NCI-H446 (cell line): ENCODE results near the gene HS1BP3.

Source experiments
- DNase-seq, 2 experiments: peaks; one replicate each; lab custom pipeline; 2025; lab: John Stamatoyannopoulos, UW

The HS1BP3 gene

DNA sequence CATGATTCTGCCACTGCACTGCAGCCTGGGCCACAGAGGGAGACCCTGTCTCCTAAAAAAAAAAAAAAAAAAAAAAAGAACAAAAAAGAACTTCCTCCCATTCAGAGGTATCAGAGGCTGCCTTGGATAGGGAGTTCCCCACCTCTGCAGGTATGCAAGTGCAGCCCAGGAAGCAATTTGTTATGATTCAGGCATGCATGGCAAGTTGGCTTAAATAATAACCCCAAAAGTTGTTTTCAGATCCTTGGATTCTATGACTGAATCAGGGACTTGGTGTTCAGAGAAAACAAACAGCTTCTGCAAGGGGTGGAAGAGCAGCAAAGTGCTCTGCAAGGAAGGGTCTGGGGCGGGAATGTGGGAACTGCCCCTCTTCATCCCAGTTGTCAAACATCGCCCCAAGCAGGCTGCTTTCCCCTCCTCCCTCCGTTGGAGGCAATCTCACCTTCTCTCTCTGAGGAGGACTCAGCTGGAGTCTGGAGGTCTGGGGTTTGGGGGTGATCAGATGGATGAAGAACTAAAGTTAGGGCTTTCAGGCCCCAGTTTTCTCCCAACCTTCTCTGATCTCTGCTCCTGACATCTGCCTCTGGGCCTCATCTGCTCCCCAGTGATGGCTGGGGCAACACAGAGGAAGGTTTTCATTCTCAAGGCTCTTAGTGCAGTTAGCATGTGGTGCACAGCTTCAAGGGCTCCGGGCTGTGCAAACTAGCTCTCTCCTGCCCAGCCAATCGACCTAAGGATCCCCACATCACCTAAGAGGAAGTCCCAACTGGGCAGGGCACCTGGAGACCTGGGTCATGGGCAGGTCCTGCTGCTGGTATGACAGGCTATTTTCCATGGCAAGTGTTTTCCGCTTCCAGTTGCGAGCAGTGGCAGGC is 12.5 kb upstream of the HS1BP3 start:
- DNase-seq = no peak

DNA sequence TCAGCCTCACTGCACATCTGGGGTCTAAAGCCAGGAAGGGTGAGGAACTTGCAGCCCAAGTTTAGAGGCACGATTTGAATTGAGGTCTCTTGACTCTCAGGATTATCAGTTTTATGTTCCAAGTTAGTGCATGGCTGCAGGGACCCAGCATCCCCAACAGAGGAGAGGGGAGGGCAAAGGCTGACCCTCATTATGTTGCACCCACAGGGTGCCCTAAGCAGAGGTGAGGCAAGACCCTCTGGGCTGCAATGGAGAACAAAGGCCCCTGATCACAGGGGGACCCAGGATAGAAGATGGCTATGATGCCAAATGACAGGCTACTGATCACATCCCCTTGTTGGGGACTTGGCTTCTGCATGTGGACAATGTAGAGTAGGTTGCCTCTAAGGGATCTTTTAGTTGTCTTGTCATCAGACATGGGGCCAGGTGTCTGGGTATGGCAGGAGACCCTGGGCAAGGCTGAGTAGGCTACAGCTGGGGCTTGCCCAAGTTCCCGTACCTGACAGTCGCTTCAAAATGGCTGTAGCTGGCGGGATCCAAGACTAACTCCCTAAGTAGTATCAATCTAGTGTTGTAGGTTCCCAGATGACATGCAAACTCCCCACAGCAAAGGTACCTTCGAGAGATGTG is 11.5 kb upstream of the HS1BP3 start:
- DNase-seq = no peak

DNA sequence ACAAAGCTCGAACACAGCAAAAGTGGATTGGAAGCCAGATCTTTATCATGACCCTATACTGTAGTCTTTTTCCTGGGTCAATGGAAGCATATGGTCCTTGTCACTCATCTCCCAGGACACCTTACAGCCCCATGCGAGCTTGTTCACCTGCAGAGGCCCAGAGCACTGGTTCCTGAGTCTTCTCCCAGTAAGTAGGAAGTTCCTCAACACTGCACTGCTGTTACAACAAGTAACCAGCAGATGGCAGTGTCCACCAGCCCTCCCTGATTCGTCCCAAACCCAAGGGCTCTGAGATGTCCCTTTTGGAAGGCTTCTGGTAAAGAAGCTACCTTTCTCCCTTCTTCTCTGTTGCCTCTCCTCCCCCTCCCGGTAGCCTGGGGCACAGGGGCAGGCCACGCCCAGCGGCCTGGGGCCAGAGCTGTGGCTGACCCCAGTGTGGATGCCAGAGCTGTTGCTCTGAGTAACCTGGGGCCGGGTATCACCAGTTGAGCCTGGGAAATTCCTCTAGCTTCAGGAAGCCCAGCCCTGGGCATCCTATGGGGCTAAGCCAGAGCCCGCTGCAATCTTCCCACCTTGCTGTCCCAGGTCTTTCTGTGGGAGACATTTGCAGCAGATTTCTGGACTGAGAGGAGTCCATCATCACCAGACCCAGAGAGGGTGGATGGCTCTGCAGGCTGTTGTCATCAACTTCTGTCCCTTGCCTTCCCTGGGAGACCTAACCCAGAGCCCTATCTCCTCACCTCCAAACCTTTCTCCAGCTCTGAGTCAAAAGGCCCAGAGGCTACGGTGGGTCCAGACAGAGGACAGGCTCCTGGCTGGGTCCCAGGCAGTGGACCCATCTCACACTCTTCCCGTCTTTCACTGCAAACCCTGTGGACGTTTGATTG is 10.8 kb upstream of the HS1BP3 start:
- DNase-seq = peak; percentile 74 to 77

DNA sequence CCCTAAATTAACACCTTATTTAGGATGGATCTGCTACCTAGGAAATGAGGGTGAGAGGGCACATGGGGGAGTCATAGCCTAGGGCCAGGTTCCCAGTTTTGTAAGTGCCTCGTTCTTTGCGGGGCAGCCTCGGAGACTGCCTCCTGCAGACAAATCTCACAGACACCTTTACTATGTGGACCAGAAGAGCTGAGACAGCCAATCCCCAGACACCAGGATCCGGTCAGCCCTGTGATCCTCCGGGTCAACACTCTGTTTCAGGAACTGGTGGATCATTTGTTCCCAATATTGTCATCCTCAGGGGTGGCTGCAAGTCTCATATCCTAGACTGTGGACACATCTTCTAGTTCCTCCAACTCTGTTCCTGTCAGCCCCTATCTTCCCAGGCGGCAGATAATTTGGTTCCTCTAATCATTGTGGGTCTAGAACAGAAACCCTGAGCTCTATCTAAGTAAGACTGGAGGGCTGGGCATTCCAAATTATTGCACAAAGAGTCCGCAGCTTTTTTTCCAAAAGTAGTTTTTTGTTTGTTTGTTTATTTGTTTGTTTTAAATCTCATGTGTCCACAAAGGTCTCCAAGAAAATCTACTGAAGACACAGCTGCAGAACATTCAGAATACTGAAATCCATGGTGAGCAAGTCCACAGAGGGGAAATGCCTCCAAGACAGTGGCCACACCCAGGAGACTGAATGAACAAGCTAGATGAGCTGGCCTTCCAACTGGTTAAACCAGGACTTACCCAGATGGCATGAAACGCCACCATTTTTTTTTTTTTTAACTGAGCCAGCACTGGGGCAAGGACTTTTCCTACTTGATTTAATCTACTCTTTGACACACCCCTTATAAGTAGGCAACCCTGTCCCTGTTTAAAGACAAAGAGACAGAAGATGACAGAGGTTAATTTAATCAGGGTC is 9.9 kb upstream of the HS1BP3 start:
- DNase-seq = no peak

DNA sequence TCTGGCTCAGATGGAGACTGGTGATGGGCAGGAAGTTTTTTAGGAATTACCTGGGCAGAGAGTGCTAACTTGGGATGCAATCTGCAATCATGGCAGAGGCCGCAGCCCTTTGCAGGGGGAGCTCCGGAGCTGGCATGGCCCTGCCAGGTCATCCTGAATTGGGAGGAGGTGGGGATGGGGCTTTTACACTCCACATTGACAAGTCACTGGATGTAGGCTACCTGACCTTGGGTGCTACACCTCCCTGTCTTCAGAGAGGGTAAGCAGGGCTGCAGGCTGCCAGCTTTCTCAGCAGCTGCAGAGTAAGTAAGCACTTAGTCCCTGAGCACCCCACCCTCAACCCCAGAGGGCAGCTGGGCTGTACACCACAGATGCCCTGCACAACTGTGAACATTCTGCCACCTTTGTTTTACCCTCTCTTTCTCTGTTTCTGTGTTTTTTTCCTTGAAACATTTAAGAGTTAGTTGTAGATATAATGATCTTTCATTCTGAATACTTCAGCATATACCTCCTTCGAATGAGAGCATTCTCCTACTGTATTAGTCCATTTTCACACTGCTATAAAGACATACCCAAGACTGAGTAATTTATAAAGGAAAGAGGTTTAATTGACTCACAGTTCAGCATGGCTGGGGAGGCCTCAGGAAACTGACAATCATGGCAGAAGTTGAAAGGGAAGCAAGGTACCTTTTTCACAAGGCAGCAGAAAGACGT is 6.8 kb upstream of the HS1BP3 start:
- DNase-seq = no peak

DNA sequence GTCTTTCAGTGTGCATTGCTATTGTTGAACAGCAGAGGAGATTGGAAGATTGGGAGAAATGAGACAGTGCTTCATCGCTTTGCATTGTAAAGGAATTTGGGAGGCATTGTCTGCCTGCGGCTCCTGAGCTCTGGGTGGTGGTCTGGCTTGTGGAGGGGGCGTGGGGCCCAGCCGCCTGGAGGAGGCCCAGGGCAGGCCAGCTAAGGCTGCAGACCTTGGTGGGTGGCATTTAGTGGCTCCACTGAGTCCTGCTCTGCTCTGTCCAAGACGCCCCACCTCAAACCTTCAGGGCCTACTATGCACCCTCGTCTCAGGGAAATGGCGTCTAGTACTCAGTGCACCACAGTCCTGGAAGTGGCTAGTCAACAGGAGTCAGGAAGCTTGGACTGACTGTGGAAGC is 5.7 kb upstream of the HS1BP3 start:
- no peak for DNase-seq

DNA sequence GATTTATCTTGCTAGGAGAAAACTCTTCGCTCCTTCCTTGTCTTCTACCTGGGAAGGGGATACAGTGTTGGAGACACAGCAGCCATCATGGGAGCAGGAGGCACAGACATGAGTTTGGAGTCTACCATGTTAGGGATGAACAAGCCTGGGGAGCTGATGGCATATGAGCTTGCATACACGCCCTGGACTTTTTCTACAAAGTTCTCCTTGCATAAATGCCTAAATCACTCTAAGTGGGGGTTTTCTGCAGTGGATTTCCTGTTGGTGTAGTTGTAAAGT is 3.6 kb upstream of the HS1BP3 start:
- no peak for DNase-seq

DNA sequence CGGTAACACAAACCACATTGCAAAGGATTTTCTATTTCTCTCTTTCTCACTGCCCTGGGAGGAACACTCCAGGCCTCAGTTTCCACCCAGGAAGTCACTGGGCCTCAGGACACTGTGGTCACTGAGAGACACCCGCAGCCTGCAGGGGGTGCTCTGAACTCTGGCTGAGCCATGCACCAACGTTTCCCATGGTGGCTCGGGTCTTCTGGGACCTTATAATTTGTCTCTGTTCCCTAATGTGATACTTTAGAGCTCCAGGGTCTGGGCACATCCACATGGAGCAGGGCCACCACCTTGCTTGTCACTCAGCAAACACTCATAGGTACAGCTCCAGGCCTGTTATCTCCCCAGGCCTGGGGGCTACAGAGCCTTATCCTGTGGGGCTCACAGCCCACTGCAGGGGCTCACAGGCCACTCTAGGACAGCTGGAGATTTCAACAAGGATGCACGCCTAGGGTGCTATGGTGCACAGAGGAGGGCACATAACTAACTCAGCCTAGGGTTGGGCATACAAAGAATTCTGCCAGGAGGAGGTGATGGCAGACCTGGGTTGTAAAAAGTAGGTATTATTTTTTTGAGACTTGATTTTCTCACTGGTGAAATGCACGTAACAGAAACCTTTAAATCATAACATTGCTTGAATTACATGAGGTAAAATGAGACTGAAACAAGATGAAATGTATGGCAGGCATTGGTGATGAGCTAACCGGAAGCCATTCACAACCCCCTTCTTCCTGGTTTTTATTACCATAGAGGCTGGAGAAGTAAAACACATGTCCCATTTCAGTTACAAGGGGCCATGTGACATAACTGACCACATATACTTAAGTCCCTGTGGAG is 3.0 kb upstream of the HS1BP3 start:
- DNase-seq = no peak

DNA sequence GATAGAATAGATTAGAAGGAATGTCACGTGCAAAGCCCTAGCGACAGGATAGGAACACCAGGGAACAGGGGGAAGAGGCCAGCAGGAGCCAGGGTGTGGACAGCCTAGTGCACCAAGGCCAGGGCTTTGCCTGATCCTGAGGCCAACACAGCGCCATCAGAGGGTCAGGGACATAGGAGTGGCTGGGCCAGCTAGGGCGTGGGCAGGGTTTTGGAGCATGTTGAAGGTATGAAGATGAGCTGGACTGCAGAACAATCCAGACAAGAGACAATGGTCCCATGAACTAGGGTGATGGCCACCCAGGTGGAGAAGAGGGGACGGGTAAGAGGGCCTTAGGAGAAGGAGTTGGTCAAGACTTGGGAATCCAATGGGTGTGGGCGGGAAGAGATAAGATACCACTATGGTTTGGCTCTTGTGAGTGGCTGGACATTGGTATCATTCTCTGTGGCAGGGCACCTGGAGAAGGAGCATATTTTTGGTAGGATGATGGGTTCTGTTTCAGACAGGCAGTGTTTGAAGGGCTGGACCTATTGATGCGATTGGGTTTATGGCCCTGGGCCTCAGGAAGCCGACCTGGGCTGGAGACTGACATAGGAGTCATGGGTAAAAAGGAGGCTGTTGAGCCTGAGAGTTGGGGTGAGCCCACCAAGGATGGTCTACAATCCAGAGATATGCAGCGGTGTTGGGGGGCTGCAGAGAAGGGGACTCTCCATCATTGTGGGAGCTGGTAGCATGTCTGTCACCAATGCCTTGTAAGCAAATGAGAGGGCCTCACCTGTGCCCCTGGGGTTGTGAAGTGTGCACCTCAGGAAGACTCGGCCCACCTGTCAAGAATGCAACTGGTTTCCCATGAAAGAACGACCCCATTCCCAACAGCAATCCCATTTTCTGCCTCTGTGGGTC is 2.0 kb upstream of the HS1BP3 start:
- no peak for DNase-seq

DNA sequence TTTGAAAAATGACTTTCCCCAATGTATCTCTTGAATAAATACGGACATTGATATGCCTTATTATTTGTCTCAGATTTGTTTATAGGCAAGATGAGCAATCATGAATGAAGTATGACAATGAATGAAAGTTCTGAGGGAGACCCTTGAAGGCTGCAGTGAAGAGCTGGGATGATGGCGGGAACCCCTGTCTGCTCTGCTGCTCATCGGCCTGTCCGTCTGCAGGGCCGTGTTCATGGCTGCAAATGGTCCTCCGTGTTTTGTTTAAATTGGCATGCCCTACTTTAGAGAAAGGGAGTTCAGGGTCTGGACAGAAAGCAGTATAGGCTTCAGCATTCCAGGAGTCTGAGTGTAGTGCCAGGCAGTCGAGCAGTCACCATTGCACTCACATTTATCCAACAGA is 1.2 kb upstream of the HS1BP3 start:
- no peak for DNase-seq

DNA sequence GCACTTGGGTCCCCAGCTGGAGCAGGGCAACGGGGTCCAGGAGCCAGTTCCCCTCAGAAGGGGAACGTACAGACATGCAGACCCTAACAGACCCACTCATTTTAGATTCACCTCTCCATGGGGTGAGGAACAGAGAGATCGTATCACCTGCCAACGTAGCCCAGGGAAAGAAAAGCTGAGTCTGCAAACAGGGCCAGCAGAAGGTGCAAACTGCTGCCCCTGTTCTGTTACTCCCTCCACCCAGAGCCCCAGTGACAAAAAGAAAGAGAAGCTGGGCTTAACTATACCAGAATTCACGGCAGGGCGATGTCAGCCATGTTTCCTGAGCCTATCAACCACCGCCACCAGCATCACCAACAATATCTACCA is 817 bp upstream of the HS1BP3 start:
- no peak for DNase-seq

DNA sequence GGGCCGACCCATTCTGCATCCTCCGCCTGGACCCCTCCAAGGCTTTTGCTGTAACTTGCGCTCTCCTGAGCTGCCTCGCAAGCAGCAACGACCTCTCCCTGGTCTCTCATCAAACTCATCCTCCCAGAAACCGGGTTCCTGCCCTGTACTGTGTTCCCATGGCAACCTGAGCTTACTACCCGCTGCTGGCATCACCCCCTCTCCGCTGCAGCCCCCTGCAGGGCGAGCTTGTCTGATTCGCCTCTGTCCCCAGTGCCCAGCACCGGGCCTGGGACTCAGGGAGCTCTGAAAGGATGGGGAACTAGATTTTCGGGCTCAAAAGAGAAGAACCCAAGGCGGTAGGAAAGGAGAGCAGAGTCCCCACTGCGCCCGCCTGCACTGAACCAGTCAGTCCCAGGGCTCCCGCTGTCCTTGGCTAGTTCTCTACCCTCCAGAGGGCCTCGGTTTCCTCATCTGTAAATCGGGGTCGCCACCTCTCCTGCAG is 463 bp downstream of the HS1BP3 start:
- peak; percentile 6 to 56 for DNase-seq

DNA sequence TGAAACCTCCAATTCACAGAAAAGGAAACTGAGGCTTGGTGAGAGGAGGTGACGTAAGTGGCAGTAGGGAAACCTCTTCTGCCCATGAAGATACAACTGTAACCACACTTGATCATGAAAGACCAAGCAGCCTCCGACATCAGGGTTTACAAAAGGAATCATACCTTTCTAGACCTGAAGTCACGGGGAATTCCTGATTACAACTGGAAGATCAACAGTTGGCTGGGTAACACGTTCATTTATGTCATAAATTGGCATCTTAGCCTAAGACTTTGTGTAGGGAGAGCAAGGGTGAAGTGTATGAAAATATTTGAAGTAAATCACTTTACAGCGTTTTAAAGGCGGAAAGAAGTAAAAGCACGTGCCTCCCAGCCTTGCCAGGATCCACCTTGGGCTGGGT is 922 bp downstream of the HS1BP3 start:
- peak in 1 of 2 experiments; percentile 15 for DNase-seq

DNA sequence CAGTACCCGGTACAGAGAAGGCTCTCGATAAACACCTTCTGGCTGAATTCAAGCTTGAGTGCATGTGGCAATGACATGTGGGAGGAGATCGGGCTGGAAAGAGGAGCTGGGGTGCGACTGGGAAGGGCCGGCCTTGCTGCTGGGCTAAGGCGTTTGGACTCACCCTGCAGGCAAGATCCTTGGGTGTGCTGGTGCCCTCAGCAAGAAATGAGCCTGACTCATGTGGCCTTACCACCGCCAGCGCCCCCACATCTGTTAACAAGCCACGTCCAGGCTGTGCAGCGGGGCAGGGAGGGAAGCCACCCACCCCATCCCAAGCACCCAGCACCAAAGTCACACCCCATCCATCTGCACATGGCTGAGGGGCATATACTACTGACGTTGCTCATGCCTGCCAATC is 1.3 kb downstream of the HS1BP3 start:
- no peak for DNase-seq

DNA sequence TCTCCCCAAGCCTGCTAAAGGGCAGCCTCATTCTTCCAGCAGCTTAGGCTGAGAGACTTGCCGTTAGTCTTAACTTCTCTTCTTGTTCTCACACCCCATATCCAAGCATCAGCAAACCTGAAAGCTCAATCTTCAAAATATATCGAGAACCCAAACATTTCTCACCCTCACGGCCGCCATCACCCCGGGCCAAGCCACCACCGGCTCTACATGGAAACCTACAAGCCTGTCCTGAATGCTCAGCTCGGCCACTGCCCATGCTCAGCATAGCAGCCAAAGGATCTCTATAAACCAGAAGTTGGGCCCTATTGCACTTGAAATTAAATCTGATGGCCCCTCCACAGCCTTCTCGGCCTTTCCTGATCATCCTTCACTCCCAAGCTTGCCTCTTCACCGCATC is 2.1 kb downstream of the HS1BP3 start:
- DNase-seq = no peak

DNA sequence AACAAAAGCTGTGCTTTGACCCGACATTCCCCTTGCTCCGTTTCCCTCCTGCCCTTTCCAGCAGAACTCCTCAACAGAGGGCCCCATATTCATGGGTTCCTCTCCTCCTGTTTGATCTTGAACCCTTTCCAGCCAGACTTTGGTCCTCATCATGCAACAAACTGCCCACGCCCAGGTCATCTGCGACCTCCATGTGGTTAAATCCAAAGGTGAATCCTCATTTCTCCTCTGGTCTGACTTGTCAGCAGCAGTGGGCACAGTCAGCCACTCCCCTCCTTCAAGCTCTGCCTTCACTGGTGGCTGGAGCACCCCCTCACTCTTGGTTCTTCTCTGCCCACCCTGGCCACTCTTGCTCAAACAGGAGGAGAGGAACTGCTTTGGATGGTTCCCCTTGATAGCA is 2.7 kb downstream of the HS1BP3 start:
- no peak for DNase-seq

DNA sequence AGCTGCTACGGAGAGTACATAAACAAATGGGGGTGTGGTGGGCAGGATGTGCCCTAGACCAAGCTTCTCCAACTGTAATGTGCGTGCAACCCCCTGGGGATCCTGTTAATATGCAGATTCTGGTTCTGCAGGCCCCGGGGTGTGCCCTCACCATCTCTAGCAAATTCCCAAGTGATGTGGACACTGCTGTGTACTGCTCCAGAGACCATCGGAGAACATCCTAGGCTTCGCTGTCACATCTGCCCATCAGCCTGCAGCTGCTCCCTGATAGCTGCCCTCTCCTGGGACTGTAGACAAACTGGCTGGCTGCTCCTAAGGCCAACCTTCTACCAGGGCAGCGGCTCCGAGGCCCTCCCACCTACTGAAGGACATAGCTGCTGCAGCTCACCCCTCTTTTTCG is 3.2 kb downstream of the HS1BP3 start:
- DNase-seq = no peak

DNA sequence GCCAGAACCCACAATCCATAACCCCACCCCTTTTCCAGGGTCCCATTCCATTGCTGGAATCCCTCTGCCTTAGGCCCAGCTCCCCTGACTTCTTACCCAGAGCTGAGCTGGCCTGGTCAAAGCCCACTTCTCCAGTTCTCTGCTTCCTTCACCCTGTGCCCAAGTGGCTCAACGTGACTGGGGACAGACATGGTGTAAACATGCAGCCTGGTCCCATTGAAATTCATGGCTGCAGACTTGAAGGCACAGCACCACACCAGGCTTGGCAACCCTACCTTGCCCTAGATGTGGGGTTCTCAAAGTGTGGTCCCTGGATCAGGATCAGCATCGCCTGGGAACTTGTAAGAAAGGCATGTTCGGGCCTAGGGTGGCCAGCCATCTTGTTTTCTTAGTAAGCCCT is 3.7 kb downstream of the HS1BP3 start:
- DNase-seq = no peak

DNA sequence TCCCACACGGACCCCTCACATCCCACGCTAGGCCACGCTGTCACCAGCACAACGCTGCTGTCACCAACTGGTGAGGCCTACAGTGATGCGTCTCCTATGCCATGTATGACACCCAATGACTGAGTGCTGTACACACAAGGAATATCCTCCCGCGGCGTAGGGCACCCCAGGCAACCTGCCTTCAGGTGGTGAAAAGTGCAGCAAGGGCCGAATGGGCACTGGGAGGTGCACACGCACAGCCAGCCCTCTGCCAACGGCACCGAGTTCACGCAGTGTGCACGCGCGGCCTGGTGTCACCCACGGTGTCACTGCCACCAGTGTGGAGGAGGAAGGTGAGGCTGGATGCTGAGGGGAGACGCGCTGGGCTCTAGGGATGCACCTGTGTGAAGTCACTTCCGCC is 4.5 kb downstream of the HS1BP3 start:
- no peak for DNase-seq
